GM12801 (cell line): ENCODE measurements around the gene TMC2.

Experiments used
- CTCF ChIP-seq: IDR thresholded peaks from one replicate; pipeline ENCODE4 v1.5.1; 2011; ENCODE audit warnings: control low read depth; ENCODE audit not compliant: insufficient read length; ENCODE audit errors: extremely low read depth

Gene TMC2

GRCh38 chr20:2617099-2617714 lies 80.8 kb downstream of the TMC2 start:
- TF ChIP-seq CTCF = no peak

- TF ChIP-seq CTCF = no peak
Measured at GRCh38 chr20:2618815-2619214, 82.4 kb downstream of the TMC2 start.

GRCh38 chr20:2619337-2619736 lies 83.0 kb downstream of the TMC2 start:
- no peak for TF ChIP-seq CTCF

GRCh38 chr20:2619961-2620595 lies 83.7 kb downstream of the TMC2 start:
- no peak for TF ChIP-seq CTCF

GRCh38 chr20:2624190-2624589 lies 87.8 kb downstream of the TMC2 start:
- no peak for TF ChIP-seq CTCF

GRCh38 chr20:2625062-2625461 lies 88.7 kb downstream of the TMC2 start:
- TF ChIP-seq CTCF = no peak

- TF ChIP-seq CTCF = no peak
Measured at GRCh38 chr20:2626853-2627541, 90.6 kb downstream of the TMC2 start.
